ENCODE data around the gene DDX51. TPM values are rescaled to one million over a fixed set of nuclear protein-coding genes. Genes with fewer than 3 reads are reported as not detected.

Gene DDX51
- total RNA-seq, 4 donors from 2014 or later: 18.7 to 78.4 (median 32.2) TPM

DNA sequence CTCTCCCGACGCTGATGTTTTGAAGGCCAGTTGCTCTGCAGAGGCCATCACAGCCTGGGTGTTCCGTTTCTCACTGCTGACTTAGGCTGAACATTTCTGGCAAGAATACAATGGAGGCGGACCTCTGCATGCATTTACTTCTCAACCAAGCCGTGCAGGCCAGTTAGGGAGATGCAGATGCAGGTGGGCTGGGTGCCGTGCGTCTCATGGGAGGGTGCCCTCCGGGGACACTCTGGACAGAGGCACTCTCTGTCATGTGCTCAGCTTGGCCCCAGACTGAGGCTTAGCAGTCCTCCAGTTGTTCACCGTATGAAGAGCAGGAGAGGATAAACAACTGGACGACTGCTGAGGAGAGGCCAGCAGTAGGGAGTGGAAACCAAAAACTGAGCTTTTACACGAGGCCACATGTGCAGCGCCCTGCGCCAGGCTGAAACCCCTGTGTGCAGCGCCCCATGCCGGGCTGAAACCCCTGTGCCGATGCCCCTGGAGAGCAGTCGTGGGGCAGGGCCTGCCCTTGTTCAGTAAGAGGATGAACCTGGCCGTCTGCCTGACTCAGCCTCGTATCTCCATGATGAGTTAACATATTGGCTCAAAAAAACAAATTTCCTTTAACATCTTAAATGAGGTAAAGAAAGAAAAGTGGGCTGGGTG, 32.3 kb downstream of the DDX51 start:
- H3K36me3 ChIP-seq: peaks cover 0 to 66% (median 0%) of the 10 kb centered on the region in 3 donors
- H3K9me3 ChIP-seq: no peaks in the 10 kb centered on the region
- H3K4me1 ChIP-seq: no peaks in the 10 kb centered on the region
- no peaks in the 10 kb centered on the region for H3K27me3 ChIP-seq
- H3K27ac ChIP-seq: no peak overlapping the region
- no peak for DNase-seq
- TF ChIP-seq, protein P1, sequence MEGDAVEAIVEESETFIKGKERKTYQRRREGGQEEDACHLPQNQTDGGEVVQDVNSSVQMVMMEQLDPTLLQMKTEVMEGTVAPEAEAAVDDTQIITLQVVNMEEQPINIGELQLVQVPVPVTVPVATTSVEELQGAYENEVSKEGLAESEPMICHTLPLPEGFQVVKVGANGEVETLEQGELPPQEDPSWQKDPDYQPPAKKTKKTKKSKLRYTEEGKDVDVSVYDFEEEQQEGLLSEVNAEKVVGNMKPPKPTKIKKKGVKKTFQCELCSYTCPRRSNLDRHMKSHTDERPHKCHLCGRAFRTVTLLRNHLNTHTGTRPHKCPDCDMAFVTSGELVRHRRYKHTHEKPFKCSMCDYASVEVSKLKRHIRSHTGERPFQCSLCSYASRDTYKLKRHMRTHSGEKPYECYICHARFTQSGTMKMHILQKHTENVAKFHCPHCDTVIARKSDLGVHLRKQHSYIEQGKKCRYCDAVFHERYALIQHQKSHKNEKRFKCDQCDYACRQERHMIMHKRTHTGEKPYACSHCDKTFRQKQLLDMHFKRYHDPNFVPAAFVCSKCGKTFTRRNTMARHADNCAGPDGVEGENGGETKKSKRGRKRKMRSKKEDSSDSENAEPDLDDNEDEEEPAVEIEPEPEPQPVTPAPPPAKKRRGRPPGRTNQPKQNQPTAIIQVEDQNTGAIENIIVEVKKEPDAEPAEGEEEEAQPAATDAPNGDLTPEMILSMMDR (IDR thresholded peaks at IDR 0.05): no peak
- TF ChIP-seq POLR2A (IDR thresholded peaks at IDR 0.05): no peak
- no peak overlapping the region for H3K4me3 ChIP-seq

DNA sequence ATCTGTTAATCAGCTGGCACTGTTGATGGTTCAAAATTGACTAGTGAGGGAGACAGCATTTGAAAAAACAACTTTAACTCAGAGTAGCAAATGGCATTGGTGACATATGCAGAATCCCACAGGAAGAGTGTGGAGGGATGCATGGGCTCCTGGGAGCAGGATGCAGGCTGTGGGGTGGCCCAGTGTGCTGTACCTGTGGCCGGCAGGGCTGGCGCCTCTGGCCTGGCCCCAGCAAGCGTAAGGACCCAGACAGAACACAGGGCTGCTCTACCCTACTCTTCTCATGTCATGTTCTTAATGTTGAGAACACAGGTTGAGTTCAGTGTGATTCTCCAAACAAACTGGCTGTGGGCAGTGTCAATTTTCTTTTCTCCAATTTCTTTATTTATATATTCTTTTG, 33.4 kb downstream of the DDX51 start:
- TF ChIP-seq POLR2A (IDR thresholded peaks at IDR 0.05): no peak
- TF ChIP-seq, protein P1 (IDR thresholded peaks at IDR 0.05): no peak
- no peaks in the 10 kb centered on the region for H3K4me1 ChIP-seq
- H3K36me3 ChIP-seq: peaks cover 0 to 57% (median 0%) of the 10 kb centered on the region in 3 donors
- no peaks in the 10 kb centered on the region for H3K9me3 ChIP-seq
- no peaks in the 10 kb centered on the region for H3K27me3 ChIP-seq
- DNase-seq: no peak
- no peak overlapping the region for H3K27ac ChIP-seq
- H3K4me3 ChIP-seq: no peak overlapping the region

DNA sequence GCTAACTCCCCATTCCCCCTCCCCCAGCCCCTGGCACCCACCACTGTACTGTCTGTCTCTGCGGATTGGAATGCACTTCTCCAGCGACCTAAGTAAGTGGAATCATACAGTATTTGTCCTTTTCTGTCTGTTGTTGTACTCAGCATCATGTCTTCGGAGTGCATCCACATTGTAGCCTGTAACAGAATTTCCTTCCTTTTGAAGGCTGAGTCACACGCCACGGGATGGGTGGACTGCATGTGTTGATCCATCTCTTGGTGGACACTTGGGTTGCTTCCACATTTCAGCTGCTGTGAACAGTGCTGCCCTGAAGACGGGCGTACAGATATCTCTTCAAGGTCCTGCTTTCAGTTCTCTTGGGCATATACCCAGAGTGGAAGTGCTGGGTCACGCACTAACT, 34.4 kb downstream of the DDX51 start:
- no peaks in the 10 kb centered on the region for H3K9me3 ChIP-seq
- no peak overlapping the region for H3K4me3 ChIP-seq
- no peak overlapping the region for H3K27ac ChIP-seq
- H3K4me1 ChIP-seq: no peaks in the 10 kb centered on the region
- DNase-seq: no peak
- H3K27me3 ChIP-seq: no peaks in the 10 kb centered on the region
- peaks cover 0 to 49% (median 0%) of the 10 kb centered on the region in 3 donors for H3K36me3 ChIP-seq
- no peak for TF ChIP-seq POLR2A (IDR thresholded peaks at IDR 0.05)
- TF ChIP-seq, protein P1 (IDR thresholded peaks at IDR 0.05): no peak

DNA sequence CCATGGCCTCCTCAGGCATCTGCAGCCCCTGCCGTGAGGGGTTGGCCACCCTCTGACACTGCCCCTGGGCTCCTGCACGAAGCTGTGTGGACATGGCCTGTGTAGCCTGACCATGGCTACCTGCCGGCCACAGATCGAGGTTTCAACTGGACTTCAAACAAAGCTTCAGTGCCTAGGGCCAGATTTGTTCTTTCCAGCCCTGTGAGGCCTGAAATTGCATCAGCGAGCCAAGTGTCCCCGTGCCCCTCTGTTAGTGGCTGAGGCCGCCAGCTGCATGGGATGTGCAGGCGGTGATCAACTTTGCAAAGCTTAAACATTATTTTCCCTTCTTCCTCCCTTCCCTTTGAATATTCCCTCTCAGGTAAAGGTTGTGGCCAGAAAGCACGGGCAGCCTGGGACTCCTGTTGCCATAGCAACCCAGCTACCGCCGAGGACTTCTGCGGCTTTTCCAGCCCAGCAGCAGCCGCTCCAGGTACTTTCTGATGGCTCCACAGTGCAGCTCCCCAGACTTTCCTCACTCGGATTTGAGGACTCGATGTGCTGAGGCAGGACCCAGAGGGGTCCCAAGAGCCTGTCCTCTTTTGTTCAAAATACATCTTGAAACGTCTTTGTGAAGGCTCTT, 35.8 kb downstream of the DDX51 start:
- peaks cover 0 to 39% (median 0%) of the 10 kb centered on the region in 3 donors for H3K36me3 ChIP-seq
- no peaks in the 10 kb centered on the region for H3K9me3 ChIP-seq
- no peak for DNase-seq
- TF ChIP-seq, protein P1 (IDR thresholded peaks at IDR 0.05): no peak
- TF ChIP-seq POLR2A (IDR thresholded peaks at IDR 0.05): no peak
- no peaks in the 10 kb centered on the region for H3K27me3 ChIP-seq
- H3K27ac ChIP-seq: no peak overlapping the region
- no peaks in the 10 kb centered on the region for H3K4me1 ChIP-seq
- no peak overlapping the region for H3K4me3 ChIP-seq

DNA sequence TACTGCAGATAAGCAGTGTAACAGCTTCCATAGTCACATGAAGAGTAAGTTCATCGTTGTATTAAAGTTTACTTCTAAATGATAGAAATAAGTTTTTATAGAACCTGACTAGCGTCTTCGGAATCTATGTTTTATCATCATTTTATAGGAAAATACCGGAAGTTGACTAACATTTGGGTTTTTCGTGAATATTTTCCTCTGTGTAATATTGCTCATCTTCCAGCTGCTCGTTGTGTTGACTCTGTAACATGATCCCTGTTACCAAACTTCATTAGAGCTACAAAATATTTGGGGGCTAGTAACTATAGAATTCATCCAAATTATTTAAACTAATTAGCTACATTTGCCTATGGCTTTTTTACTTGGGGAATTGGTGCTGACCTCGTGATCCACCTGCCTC, 37.2 kb downstream of the DDX51 start:
- H3K27ac ChIP-seq: no peak overlapping the region
- H3K9me3 ChIP-seq: no peaks in the 10 kb centered on the region
- TF ChIP-seq, protein P1 (IDR thresholded peaks at IDR 0.05): no peak
- TF ChIP-seq POLR2A (IDR thresholded peaks at IDR 0.05): no peak
- no peak for DNase-seq
- no peak overlapping the region for H3K4me3 ChIP-seq
- H3K27me3 ChIP-seq: no peaks in the 10 kb centered on the region
- H3K4me1 ChIP-seq: no peaks in the 10 kb centered on the region
- peaks cover 0 to 32% (median 0%) of the 10 kb centered on the region in 3 donors for H3K36me3 ChIP-seq

All from Peyer's patch (tissue), 4 donors.